T-helper 2 cell treated with Interferon-gamma antibody and Interleukin-4, amounts not matched to agents 5 μg/mL and 100 μg/mL, for 36 hours (primary cell): ENCODE results near the gene PDK2.

ENCODE experiments used
- DNase-seq: peaks from one replicate; pipeline ENCODE4 v3.0.0; 2021; ENCODE audit warnings: low spot score
- H3K27ac Mint-ChIP-seq: one replicate; pipeline ENCODE4 v1.8.0; 2021; ENCODE audit warnings: mild to moderate bottlenecking, mixed read lengths
- H3K27me3 Mint-ChIP-seq: one replicate; pipeline ENCODE4 v1.8.0; 2021; ENCODE audit warnings: low read depth, mixed read lengths
- H3K36me3 Mint-ChIP-seq: one replicate; pipeline ENCODE4 v1.8.0; 2021; ENCODE audit warnings: low read depth, mixed read lengths
- H3K4me1 Mint-ChIP-seq: one replicate; pipeline ENCODE4 v1.8.0; 2021; ENCODE audit warnings: low read depth, mixed read lengths
- H3K4me3 Mint-ChIP-seq: one replicate; pipeline ENCODE4 v1.8.0; 2022; ENCODE audit warnings: mild to moderate bottlenecking, moderate library complexity, mixed read lengths
- H3K9me3 Mint-ChIP-seq: one replicate; pipeline ENCODE4 v1.8.0; 2021; ENCODE audit warnings: mixed read lengths

PDK2 gene

GRCh38 chr17:50130559-50131305 is 35.6 kb downstream of the PDK2 start:
- Mint-ChIP-seq H3K4me3 (peak overlapping the region; percentile 48), H3K4me1 (peaks cover 32% of the 10 kb centered on the region), H3K36me3 (peaks cover 28% of the 10 kb centered on the region), H3K27me3 (peaks cover 32% of the 10 kb centered on the region), H3K9me3 (no peaks in the 10 kb centered on the region), H3K27ac (peak overlapping the region; percentile 31)
- no peak for DNase-seq

GRCh38 chr17:50132104-50132794 is 37.1 kb downstream of the PDK2 start:
- Mint-ChIP-seq H3K27me3 (peaks cover 25% of the 10 kb centered on the region), H3K9me3 (no peaks in the 10 kb centered on the region), H3K36me3 (peaks cover 42% of the 10 kb centered on the region), H3K4me3 (no peak overlapping the region), H3K27ac (peak overlapping the region; percentile 62), H3K4me1 (peaks cover 32% of the 10 kb centered on the region)
- no peak for DNase-seq

GRCh38 chr17:50133028-50133768 is 38.0 kb downstream of the PDK2 start:
- Mint-ChIP-seq H3K27me3 (peaks cover 16% of the 10 kb centered on the region), H3K27ac (peak overlapping the region; percentile 41), H3K4me3 (no peak overlapping the region), H3K9me3 (no peaks in the 10 kb centered on the region), H3K4me1 (peaks cover 30% of the 10 kb centered on the region), H3K36me3 (peaks cover 51% of the 10 kb centered on the region)
- DNase-seq = no peak

GRCh38 chr17:50133769-50134099 is 38.6 kb downstream of the PDK2 start:
- H3K4me1 Mint-ChIP-seq = peaks cover 27% of the 10 kb centered on the region
- no peak overlapping the region for H3K27ac Mint-ChIP-seq
- no peaks in the 10 kb centered on the region for H3K9me3 Mint-ChIP-seq
- peaks cover 11% of the 10 kb centered on the region for H3K27me3 Mint-ChIP-seq
- peaks cover 57% of the 10 kb centered on the region for H3K36me3 Mint-ChIP-seq
- no peak for DNase-seq
- H3K4me3 Mint-ChIP-seq = no peak overlapping the region

GRCh38 chr17:50134206-50135110 is 39.3 kb downstream of the PDK2 start:
- peaks cover 26% of the 10 kb centered on the region for H3K4me1 Mint-ChIP-seq
- peaks cover 64% of the 10 kb centered on the region for H3K36me3 Mint-ChIP-seq
- H3K27me3 Mint-ChIP-seq = peaks cover 7% of the 10 kb centered on the region
- no peaks in the 10 kb centered on the region for H3K9me3 Mint-ChIP-seq
- no peak overlapping the region for H3K4me3 Mint-ChIP-seq
- no peak for DNase-seq
- H3K27ac Mint-ChIP-seq = no peak overlapping the region

- Mint-ChIP-seq H3K36me3 (peaks cover 74% of the 10 kb centered on the region), H3K27ac (no peak overlapping the region), H3K4me1 (peaks cover 35% of the 10 kb centered on the region), H3K9me3 (no peaks in the 10 kb centered on the region), H3K27me3 (peaks cover 5% of the 10 kb centered on the region), H3K4me3 (no peak overlapping the region)
- no peak for DNase-seq
Observed at GRCh38 chr17:50135316-50136095, 40.4 kb downstream of the PDK2 start.

GRCh38 chr17:50136096-50136687 is 41.0 kb downstream of the PDK2 start:
- Mint-ChIP-seq H3K4me3 (no peak overlapping the region), H3K27me3 (no peaks in the 10 kb centered on the region), H3K9me3 (no peaks in the 10 kb centered on the region), H3K36me3 (peaks cover 75% of the 10 kb centered on the region), H3K27ac (peak overlapping the region; percentile 45), H3K4me1 (peaks cover 36% of the 10 kb centered on the region)
- no peak for DNase-seq

GRCh38 chr17:50137042-50137441 is 41.9 kb downstream of the PDK2 start:
- Mint-ChIP-seq H3K36me3 (peaks cover 77% of the 10 kb centered on the region), H3K27me3 (no peaks in the 10 kb centered on the region), H3K9me3 (no peaks in the 10 kb centered on the region), H3K27ac (no peak overlapping the region), H3K4me3 (no peak overlapping the region), H3K4me1 (peaks cover 38% of the 10 kb centered on the region)
- DNase-seq = no peak

GRCh38 chr17:50139185-50139783 is 44.1 kb downstream of the PDK2 start:
- peaks cover 51% of the 10 kb centered on the region for H3K4me1 Mint-ChIP-seq
- peak overlapping the region; percentile 86 for H3K4me3 Mint-ChIP-seq
- H3K36me3 Mint-ChIP-seq = peaks cover 85% of the 10 kb centered on the region
- no peaks in the 10 kb centered on the region for H3K27me3 Mint-ChIP-seq
- peak overlapping the region; percentile 88 for H3K27ac Mint-ChIP-seq
- no peak for DNase-seq
- H3K9me3 Mint-ChIP-seq = no peaks in the 10 kb centered on the region

GRCh38 chr17:50139950-50140885 is 45.1 kb downstream of the PDK2 start:
- Mint-ChIP-seq H3K27ac (peak overlapping the region; percentile 88), H3K4me3 (peak overlapping the region; percentile 86), H3K27me3 (no peaks in the 10 kb centered on the region), H3K9me3 (no peaks in the 10 kb centered on the region), H3K36me3 (peaks cover 90% of the 10 kb centered on the region), H3K4me1 (peaks cover 59% of the 10 kb centered on the region)
- DNase-seq = peak; percentile 75

- H3K36me3 Mint-ChIP-seq = peaks cover 91% of the 10 kb centered on the region
- peak overlapping the region; percentile 88 for H3K27ac Mint-ChIP-seq
- H3K27me3 Mint-ChIP-seq = no peaks in the 10 kb centered on the region
- no peak for DNase-seq
- peaks cover 66% of the 10 kb centered on the region for H3K4me1 Mint-ChIP-seq
- H3K4me3 Mint-ChIP-seq = peak overlapping the region; percentile 86
- H3K9me3 Mint-ChIP-seq = no peaks in the 10 kb centered on the region
Observed at GRCh38 chr17:50141026-50141744, 46.0 kb downstream of the PDK2 start.
